Neural progenitor cell (in vitro differentiated cells): ENCODE data around the gene MMS22L.

Experiments used
- CTCF ChIP-seq: fragments of 200-600 bp; sonication (generic); IDR thresholded peaks from 2 replicates; pipeline ENCODE4 v1.5.1; 2017; ENCODE audit warnings: antibody characterized with exemption, mild to moderate bottlenecking
- EZH2 ChIP-seq: fragments of 200-600 bp; sonication (generic); IDR thresholded peaks from 2 replicates; pipeline ENCODE4 v1.6.1; 2017; ENCODE audit warnings: antibody characterized with exemption, mild to moderate bottlenecking, moderate library complexity

DNA sequence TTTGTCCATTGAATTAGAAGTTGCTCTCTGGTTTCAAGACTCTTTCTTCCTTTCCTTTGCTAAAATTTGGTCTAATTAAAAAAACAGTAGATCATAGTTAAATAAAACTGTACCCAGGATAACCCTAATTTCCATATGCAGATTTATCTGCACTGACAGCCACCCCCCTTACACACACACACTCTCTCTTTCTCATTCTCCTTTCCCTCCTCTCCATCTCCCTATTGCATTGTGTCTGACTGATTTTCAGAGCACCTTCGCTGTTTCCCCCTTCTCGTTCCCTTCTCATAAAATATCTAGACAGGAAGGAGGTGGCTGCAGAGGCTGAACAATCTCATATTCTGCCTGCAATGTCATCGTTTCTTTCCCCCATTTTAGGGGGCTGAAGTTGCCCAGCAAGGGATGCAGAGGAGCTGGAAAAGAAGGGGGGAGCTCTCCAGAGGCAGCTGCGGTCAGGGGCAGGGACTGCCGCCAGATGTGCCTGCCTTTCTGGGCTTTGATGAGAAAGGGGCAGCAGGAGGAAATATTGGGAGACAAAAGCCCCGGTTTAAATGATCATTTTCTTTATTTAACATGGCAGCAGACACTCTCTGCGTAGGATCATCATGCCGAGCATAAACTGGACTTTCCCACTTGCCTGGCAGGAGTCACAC is 22.5 kb upstream of the MMS22L start:
- TF ChIP-seq CTCF (no peak), EZH2 (no peak)
